Measurements from ENCODE around the gene EPM2A. TPM values are rescaled to one million over a fixed set of nuclear protein-coding genes. Genes with fewer than 3 reads are reported as not detected.

The EPM2A gene
- total RNA-seq, 1 experiment from 2014 or later = 4.7 TPM

DNA sequence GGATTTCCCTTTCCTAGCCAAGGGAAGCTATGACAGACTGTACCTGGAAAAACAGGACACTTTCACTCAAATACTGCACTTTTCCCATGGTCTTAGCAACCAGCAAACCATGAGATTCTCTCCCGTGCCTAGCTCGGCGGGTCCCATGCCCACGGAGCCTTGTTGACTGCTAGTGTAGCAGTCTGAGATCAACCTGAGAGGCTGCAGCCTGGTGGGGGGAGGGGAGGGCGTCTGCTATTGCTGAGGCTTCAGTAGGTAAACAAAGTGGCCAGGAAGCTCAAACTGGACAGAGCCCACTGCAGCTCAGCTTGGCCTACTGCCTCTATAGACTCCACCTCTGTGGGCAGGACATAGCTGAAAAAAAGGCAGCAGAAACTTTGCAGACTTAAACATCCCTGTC lies 61.8 kb downstream of the EPM2A start:
- TF ChIP-seq EZH2 (IDR thresholded peaks at IDR 0.05; ENCODE audit: low read depth) (no peak), CTCF (conservative IDR thresholded peaks at IDR 0.05) (no peak)
- Histone ChIP-seq H3K79me2 (ENCODE audit: low read depth) (no peaks in the 10 kb centered on the region), H3K27ac (no peak overlapping the region), H3K4me1 (replicated peaks; ENCODE audit: insufficient read depth) (no peaks in the 10 kb centered on the region), H3K4me3 (no peak overlapping the region), H3K9me3 (ENCODE audit: insufficient read depth, low read depth) (no peaks in the 10 kb centered on the region), H3K9me2 (ENCODE audit: insufficient read depth) (no peaks in the 10 kb centered on the region), H3K36me3 (ENCODE audit: low read depth) (no peaks in the 10 kb centered on the region), H3F3A (ENCODE audit: insufficient read depth, low read depth) (no peaks in the 10 kb centered on the region), H3K4me2 (no peak overlapping the region), H2AFZ (no peak overlapping the region), H3K27me3 (ENCODE audit: insufficient read depth, low read depth) (no peaks in the 10 kb centered on the region), H4K20me1 (ENCODE audit: insufficient read depth) (no peaks in the 10 kb centered on the region)
- BruUV-seq (replicated peaks) = no TSS peak
- ChIA-PET CTCF (no interaction called here), POLR2A (ENCODE audit: unreplicated experiment) (no interaction called here)
- intact Hi-C loops (cut with micrococcal nuclease; ENCODE audit: unreplicated experiment) = no loop called here
- DNase-seq = no peak

- H3K27ac ChIP-seq = no peak overlapping the region
- CTCF ChIA-PET = no interaction called here
These were observed 65.0 kb downstream of the EPM2A start for GRCh38 chr6:145670311-145670710.

GRCh38 chr6:145669627-145670034 lies 65.7 kb downstream of the EPM2A start:
- Histone ChIP-seq H3K4me1 (replicated peaks; ENCODE audit: insufficient read depth) (no peaks in the 10 kb centered on the region), H3K9me2 (ENCODE audit: insufficient read depth) (no peaks in the 10 kb centered on the region), H4K20me1 (ENCODE audit: insufficient read depth) (no peaks in the 10 kb centered on the region), H3K4me2 (no peak overlapping the region), H2AFZ (no peak overlapping the region), H3K27ac (no peak overlapping the region), H3K4me3 (no peak overlapping the region), H3K36me3 (ENCODE audit: low read depth) (no peaks in the 10 kb centered on the region), H3F3A (ENCODE audit: insufficient read depth, low read depth) (no peaks in the 10 kb centered on the region), H3K27me3 (ENCODE audit: insufficient read depth, low read depth) (no peaks in the 10 kb centered on the region), H3K9me3 (ENCODE audit: insufficient read depth, low read depth) (no peaks in the 10 kb centered on the region), H3K79me2 (ENCODE audit: low read depth) (no peaks in the 10 kb centered on the region)
- ChIA-PET CTCF (no interaction called here), POLR2A (ENCODE audit: unreplicated experiment) (no interaction called here)
- DNase-seq = no peak
- TF ChIP-seq EZH2 (IDR thresholded peaks at IDR 0.05; ENCODE audit: low read depth) (no peak), CTCF (conservative IDR thresholded peaks at IDR 0.05) (no peak)
- intact Hi-C loops (cut with micrococcal nuclease; ENCODE audit: unreplicated experiment) = no loop called here
- BruUV-seq (replicated peaks) = no TSS peak

More at GRCh38 chr6:145670311-145670710, 65.0 kb downstream of the EPM2A start:
- BruUV-seq (replicated peaks) = no TSS peak
- H4K20me1 ChIP-seq (ENCODE audit: insufficient read depth) = no peaks in the 10 kb centered on the region
- TF ChIP-seq EZH2 (IDR thresholded peaks at IDR 0.05; ENCODE audit: low read depth) (no peak), CTCF (conservative IDR thresholded peaks at IDR 0.05) (no peak)
- H3K27me3 ChIP-seq (ENCODE audit: insufficient read depth, low read depth) = no peaks in the 10 kb centered on the region
- no peaks in the 10 kb centered on the region for H3F3A ChIP-seq (ENCODE audit: insufficient read depth, low read depth)
- H2AFZ ChIP-seq = no peak overlapping the region
- H3K79me2 ChIP-seq (ENCODE audit: low read depth) = no peaks in the 10 kb centered on the region
- H3K9me3 ChIP-seq (ENCODE audit: insufficient read depth, low read depth) = no peaks in the 10 kb centered on the region
- DNase-seq = no peak
- H3K4me2 ChIP-seq = no peak overlapping the region
- intact Hi-C loops (cut with micrococcal nuclease; ENCODE audit: unreplicated experiment) = no loop called here
- no peaks in the 10 kb centered on the region for H3K4me1 ChIP-seq (replicated peaks; ENCODE audit: insufficient read depth)
- POLR2A ChIA-PET (ENCODE audit: unreplicated experiment) = no interaction called here
- no peaks in the 10 kb centered on the region for H3K9me2 ChIP-seq (ENCODE audit: insufficient read depth)
- H3K4me3 ChIP-seq = no peak overlapping the region
- H3K36me3 ChIP-seq (ENCODE audit: low read depth) = no peaks in the 10 kb centered on the region
